ENCODE data around the gene NECAB3. TPM values are rescaled to one million over a fixed set of nuclear protein-coding genes. Genes with fewer than 3 reads are reported as not detected.

NECAB3 gene
- total and polyA plus RNA-seq, 2 of the 13 experiments (the other 11 are each of a cell fraction or from before 2014, with no cell fraction given), result 61.5 to 65.5 TPM

GRCh38 chr20:33679758-33680485 lies 5.7 kb upstream of the NECAB3 start:
- no peaks in the 10 kb centered on the region for H4K20me1 ChIP-seq (ENCODE audit: insufficient read depth, low read length)
- peaks cover 9 to 28% of the 10 kb centered on the region in 2 experiments; a peak in 4 of 5 replicates for H3K36me3 ChIP-seq (replicated peaks in 1 of 2; ENCODE audit: control insufficient read depth in 1 of 2, insufficient read depth in 2 of 2, low read length in 2 of 2)
- WGBS (ENCODE audit: low lambda C conversion rate), result 95% methylated on average over 18 of the region's 20 CpGs
- in situ Hi-C loops (cut with HindIII; ENCODE audit: extremely low pct_ligation_motif_present, low pct_unique_long_range_greater_than_20kb), result no loop called here
- no peak for DNase-seq (ENCODE audit: low spot score)
- no peak for TF ChIP-seq KDM1A (CRISPR knock-in tag; IDR thresholded peaks at IDR 0.05)
- peak; percentile 84 for TF ChIP-seq ATF7 (IDR thresholded peaks at IDR 0.05)
- TF ChIP-seq ATF7 (CRISPR knock-in tag; IDR thresholded peaks at IDR 0.05), result no peak
- TF ChIP-seq AGO2 (optimal IDR thresholded peaks at IDR 0.05; ENCODE audit: low read depth, low read length), result peak; percentile 75
- no peak for TF ChIP-seq PITX1 (CRISPR knock-in tag; IDR thresholded peaks at IDR 0.05)
- TF ChIP-seq NONO (IDR thresholded peaks at IDR 0.05), result no peak
- 0 out of 2 replicates have a peak, but pooled peaks have one; percentile 32 for TF ChIP-seq NONO (CRISPR knock-in tag; conservative IDR thresholded peaks at IDR 0.05)
- TF ChIP-seq, protein P1, sequence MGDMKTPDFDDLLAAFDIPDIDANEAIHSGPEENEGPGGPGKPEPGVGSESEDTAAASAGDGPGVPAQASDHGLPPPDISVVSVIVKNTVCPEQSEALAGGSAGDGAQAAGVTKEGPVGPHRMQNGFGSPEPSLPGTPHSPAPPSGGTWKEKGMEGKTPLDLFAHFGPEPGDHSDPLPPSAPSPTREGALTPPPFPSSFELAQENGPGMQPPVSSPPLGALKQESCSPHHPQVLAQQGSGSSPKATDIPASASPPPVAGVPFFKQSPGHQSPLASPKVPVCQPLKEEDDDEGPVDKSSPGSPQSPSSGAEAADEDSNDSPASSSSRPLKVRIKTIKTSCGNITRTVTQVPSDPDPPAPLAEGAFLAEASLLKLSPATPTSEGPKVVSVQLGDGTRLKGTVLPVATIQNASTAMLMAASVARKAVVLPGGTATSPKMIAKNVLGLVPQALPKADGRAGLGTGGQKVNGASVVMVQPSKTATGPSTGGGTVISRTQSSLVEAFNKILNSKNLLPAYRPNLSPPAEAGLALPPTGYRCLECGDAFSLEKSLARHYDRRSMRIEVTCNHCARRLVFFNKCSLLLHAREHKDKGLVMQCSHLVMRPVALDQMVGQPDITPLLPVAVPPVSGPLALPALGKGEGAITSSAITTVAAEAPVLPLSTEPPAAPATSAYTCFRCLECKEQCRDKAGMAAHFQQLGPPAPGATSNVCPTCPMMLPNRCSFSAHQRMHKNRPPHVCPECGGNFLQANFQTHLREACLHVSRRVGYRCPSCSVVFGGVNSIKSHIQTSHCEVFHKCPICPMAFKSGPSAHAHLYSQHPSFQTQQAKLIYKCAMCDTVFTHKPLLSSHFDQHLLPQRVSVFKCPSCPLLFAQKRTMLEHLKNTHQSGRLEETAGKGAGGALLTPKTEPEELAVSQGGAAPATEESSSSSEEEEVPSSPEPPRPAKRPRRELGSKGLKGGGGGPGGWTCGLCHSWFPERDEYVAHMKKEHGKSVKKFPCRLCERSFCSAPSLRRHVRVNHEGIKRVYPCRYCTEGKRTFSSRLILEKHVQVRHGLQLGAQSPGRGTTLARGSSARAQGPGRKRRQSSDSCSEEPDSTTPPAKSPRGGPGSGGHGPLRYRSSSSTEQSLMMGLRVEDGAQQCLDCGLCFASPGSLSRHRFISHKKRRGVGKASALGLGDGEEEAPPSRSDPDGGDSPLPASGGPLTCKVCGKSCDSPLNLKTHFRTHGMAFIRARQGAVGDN (CRISPR knock-in tag; IDR thresholded peaks at IDR 0.05), result peak; percentile 30; the same call in 1 of the 2 replicates
- peak; percentile 37; the same call in 1 of the 2 replicates for TF ChIP-seq CREB1 (IDR thresholded peaks at IDR 0.05)
- no peak for TF ChIP-seq CREB1 (CRISPR knock-in tag; IDR thresholded peaks at IDR 0.05)
- 0 out of 2 replicates have a peak, but pooled peaks have one; percentile 22 for TF ChIP-seq ZFP91 (CRISPR knock-in tag; IDR thresholded peaks at IDR 0.05; ENCODE audit: borderline replicate concordance)
- no peak for ATAC-seq
- peaks cover 14% of the 10 kb centered on the region for H3K79me2 ChIP-seq (ENCODE audit: insufficient read depth, low read length)
- ChIA-PET CTCF (ENCODE audit: low intra/inter-chr PET ratio, low total read pairs) (no interaction called here), POLR2A (interaction anchor here (1.3 kb wide), 1 partner anchor 16 kb away, joined by 7 read pairs; no protein-coding TSS in a partner anchor)
- no peak for FAIRE-seq
- no peak overlapping the region for H2AFZ ChIP-seq (ENCODE audit: low read length)
- intact Hi-C loops (cut with micrococcal nuclease; ENCODE audit: unreplicated experiment), result no loop called here
- H3K4me1 ChIP-seq (ENCODE audit: insufficient read depth, low read length), result peaks cover 24% of the 10 kb centered on the region
- no peaks in the 10 kb centered on the region for H3K9me3 ChIP-seq (ENCODE audit: low read length)
- H3K9ac ChIP-seq (ENCODE audit: insufficient read depth, low read depth, low read length), result no peak overlapping the region
- H3K27me3 ChIP-seq (ENCODE audit: control insufficient read depth in 1 of 2, insufficient read depth in 2 of 2, low read length in 2 of 2), result no peaks in the 10 kb centered on the region
- H3K4me2 ChIP-seq (ENCODE audit: low read depth, low read length), result no peak overlapping the region
- H3K4me3 ChIP-seq (replicated peaks in 1 of 3; ENCODE audit: insufficient read depth in 1 of 3, low read depth in 2 of 3, low read length in 3 of 3), result no peak overlapping the region
- H3K27ac ChIP-seq (ENCODE audit: extremely low read length, insufficient read depth, low read length), result no peak overlapping the region
- BruUV-seq (replicated peaks), result no TSS peak
